ENCODE measurements around the gene PPP1R3D. TPM values are rescaled to one million over a fixed set of nuclear protein-coding genes. Genes with fewer than 3 reads are reported as not detected.
A peak's percentile ranks its signal among the peaks of the same experiment; 100 is the strongest.

PPP1R3D gene
- total RNA-seq, 4 donors from 2014 or later, result 7.2 to 8.7 (median 8.0) TPM

- Histone ChIP-seq H3K4me1 (peaks cover 0 to 82% (median 43%) of the 10 kb centered on the region in 4 donors), H3K36me3 (peaks cover 0 to 30% (median 14%) of the 10 kb centered on the region in 3 donors), H3K27ac (peak overlapping the region in 3 of 4 donors; percentile 37 to 68 (median 67)), H3K4me3 (no peak overlapping the region), H3K9me3 (no peaks in the 10 kb centered on the region), H3K27me3 (no peaks in the 10 kb centered on the region)
- DNase-seq (ENCODE audit: low spot score in 2 of 2), result no peak
- WGBS, 2 donors, result 33 to 37% methylated on average over 3 of the region's 3 CpGs
- TF ChIP-seq CTCF (IDR thresholded peaks at IDR 0.05) (no peak), EP300 (IDR thresholded peaks at IDR 0.05) (no peak), POLR2A (IDR thresholded peaks at IDR 0.05) (no peak)
Measured at GRCh38 chr20:59945175-59945574, 5.1 kb upstream of the PPP1R3D start.

- no peak for TF ChIP-seq POLR2A (IDR thresholded peaks at IDR 0.05)
- no peak for TF ChIP-seq CTCF (IDR thresholded peaks at IDR 0.05)
- no peak for TF ChIP-seq EP300 (IDR thresholded peaks at IDR 0.05)
- Histone ChIP-seq H3K27me3 (no peaks in the 10 kb centered on the region), H3K9me3 (no peaks in the 10 kb centered on the region), H3K4me3 (no peak overlapping the region), H3K36me3 (peaks cover 0 to 30% (median 14%) of the 10 kb centered on the region in 3 donors), H3K4me1 (peaks cover 0 to 81% (median 42%) of the 10 kb centered on the region in 4 donors), H3K27ac (peak overlapping the region in 3 of 4 donors; percentile 37 to 68 (median 67))
- DNase-seq (ENCODE audit: low spot score in 2 of 2), result no peak
- 56 to 60% methylated on average over 7 of the region's 7 CpGs for WGBS, 2 donors
Measured at GRCh38 chr20:59944726-59945125, 4.6 kb upstream of the PPP1R3D start.

- H3K4me1 ChIP-seq, result peaks cover 0 to 80% (median 53%) of the 10 kb centered on the region in 4 donors
- peak overlapping the region in 2 of 4 donors; percentile 90 to 94 for H3K27ac ChIP-seq
- no peaks in the 10 kb centered on the region for H3K9me3 ChIP-seq
- no peak for DNase-seq (ENCODE audit: low spot score in 2 of 2)
- H3K36me3 ChIP-seq, result peaks cover 0 to 30% (median 14%) of the 10 kb centered on the region in 3 donors
- H3K4me3 ChIP-seq, result no peak overlapping the region
- H3K27me3 ChIP-seq, result no peaks in the 10 kb centered on the region
- WGBS, 2 donors, result 77 to 82% methylated on average over 2 of the region's 2 CpGs
- TF ChIP-seq EP300 (IDR thresholded peaks at IDR 0.05) (no peak), POLR2A (IDR thresholded peaks at IDR 0.05) (no peak), CTCF (IDR thresholded peaks at IDR 0.05) (no peak)
Measured at GRCh38 chr20:59942245-59942644, 2.1 kb upstream of the PPP1R3D start.

GRCh38 chr20:59940956-59941294 is 820 bp upstream of the PPP1R3D start:
- Histone ChIP-seq H3K27ac (peak overlapping the region; percentile 85 to 94 (median 91)), H3K27me3 (no peaks in the 10 kb centered on the region), H3K4me1 (peaks cover 0 to 80% (median 47%) of the 10 kb centered on the region in 4 donors), H3K9me3 (no peaks in the 10 kb centered on the region), H3K36me3 (peaks cover 0 to 30% (median 14%) of the 10 kb centered on the region in 3 donors), H3K4me3 (peak overlapping the region; percentile 73 to 92 (median 80))
- DNase-seq (ENCODE audit: low spot score in 2 of 2), result no peak
- TF ChIP-seq CTCF (IDR thresholded peaks at IDR 0.05), result no peak
- no peak for TF ChIP-seq EP300 (IDR thresholded peaks at IDR 0.05)
- TF ChIP-seq POLR2A (IDR thresholded peaks at IDR 0.05), result no peak
- 0% methylated on average over 4 of the region's 4 CpGs for WGBS, 2 donors

GRCh38 chr20:59939879-59940128 is 301 bp downstream of the PPP1R3D start:
- WGBS, 2 donors, result 0 to 10% methylated on average over 2 to 24 of the region's 24 CpGs
- Histone ChIP-seq H3K4me1 (peaks cover 0 to 73% (median 37%) of the 10 kb centered on the region in 4 donors), H3K4me3 (peak overlapping the region; percentile 73 to 92 (median 80)), H3K36me3 (peaks cover 0 to 26% (median 11%) of the 10 kb centered on the region in 3 donors), H3K27ac (peak overlapping the region; percentile 85 to 94 (median 91)), H3K9me3 (no peaks in the 10 kb centered on the region), H3K27me3 (no peaks in the 10 kb centered on the region)
- DNase-seq (ENCODE audit: low spot score in 2 of 2), result no peak
- TF ChIP-seq CTCF (IDR thresholded peaks at IDR 0.05) (no peak), POLR2A (IDR thresholded peaks at IDR 0.05) (no peak), EP300 (IDR thresholded peaks at IDR 0.05) (no peak)

Measured in tibial nerve (tissue), 4 donors.